Panc1 (cell line): ENCODE measurements around the gene ADCY4. TPM values are rescaled to one million over a fixed set of nuclear protein-coding genes. Genes with fewer than 3 reads are reported as not detected.
A peak's percentile ranks its signal among the peaks of the same experiment; 100 is the strongest.

Source experiments
- ATAC-seq: fragments of 200-7000 bp; cut with Tn5 transposase; 2 replicates; pipeline ENCODE4 v1.9.1; 2020; ENCODE audit warnings: mild to moderate bottlenecking, moderate library complexity
- BruUV-seq: library from RNA; stranded (reverse); fragments of 400-500 nt; replicated peaks from 2 replicates; lab custom pipeline; 2021; lab: Mats Ljungman, UMichigan
- CTCF ChIA-PET: fragments of 300-600 bp; sonication (Branson Sonifier 250); formaldehyde crosslinking; loops from one replicate; lab custom pipeline; 2022; ENCODE audit warnings: antibody characterized with exemption; lab: Charles Lee
- POLR2A ChIA-PET: fragments of 300-600 bp; sonication (Branson Sonifier 250); formaldehyde crosslinking; loops from one replicate; lab custom pipeline; 2022; ENCODE audit warnings: antibody characterized with exemption; lab: Charles Lee
- DNase-seq: peaks from one replicate; pipeline ENCODE4 v3.0.0-alpha.2; 2010; ENCODE audit warnings: low read depth, low spot score
- H3K27ac ChIP-seq: 2 replicates; pipeline ENCODE4 v1.5.1; 2011; ENCODE audit warnings: mild to moderate bottlenecking, low read length, inconsistent platforms
- H3K27me3 ChIP-seq: fragments of 200-500 bp; sonication (Bioruptor generic); 2 replicates; pipeline ENCODE4 v1.6.0; 2014; ENCODE audit warnings: low read length, inconsistent platforms; ENCODE audit not compliant: control insufficient read depth, insufficient read depth
- H3K36me3 ChIP-seq: fragments of 200-500 bp; sonication (Bioruptor generic); 2 replicates; pipeline ENCODE4 v1.5.1; 2014; ENCODE audit warnings: inconsistent platforms, mild to moderate bottlenecking, low read length, moderate library complexity; ENCODE audit not compliant: control insufficient read depth, insufficient read depth
- H3K4me1 ChIP-seq: 2 replicates; pipeline ENCODE4 v1.5.1; 2011; ENCODE audit warnings: inconsistent platforms, mild to moderate bottlenecking, low read length, moderate library complexity; ENCODE audit not compliant: control insufficient read depth, insufficient read depth
- H3K4me3 ChIP-seq, 2 experiments: 2 replicates each; pipeline ENCODE4 v1.5.1; 2011 to 2012; ENCODE audit warnings: low read depth in 2 of 2, low read length in 2 of 2, mild to moderate bottlenecking in 2 of 2, inconsistent platforms in 1 of 2, moderate library complexity in 1 of 2
- H3K9me3 ChIP-seq: fragments of 200-500 bp; sonication (Bioruptor generic); 2 replicates; pipeline ENCODE4 v1.5.1; 2014; ENCODE audit warnings: low read depth, mild to moderate bottlenecking, inconsistent platforms, low read length, moderate library complexity; ENCODE audit not compliant: control insufficient read depth, insufficient read depth
- CTCF ChIP-seq: fragments of 450-650 bp; IDR thresholded peaks from 2 replicates; pipeline ENCODE4 v1.5.1; 2017; ENCODE audit warnings: mild to moderate bottlenecking
- POLR2AphosphoS5 ChIP-seq: IDR thresholded peaks from 2 replicates; pipeline ENCODE4 v1.6.1; 2012; ENCODE audit warnings: mild to moderate bottlenecking, low read depth, low read length, moderate library complexity
- REST ChIP-seq, 2 experiments: IDR thresholded peaks; 2 replicates each; pipeline ENCODE4 v1.6.1; 2011 to 2012; ENCODE audit warnings: low read depth in 2 of 2, control low read depth in 1 of 2, low read length in 1 of 2, mild to moderate bottlenecking in 1 of 2, moderate library complexity in 1 of 2; ENCODE audit not compliant: insufficient read depth in 1 of 2
- SIN3A ChIP-seq: IDR thresholded peaks from 2 replicates; pipeline ENCODE4 v1.6.1; 2012; ENCODE audit warnings: low read depth, mild to moderate bottlenecking, low read length, moderate library complexity, borderline replicate concordance; ENCODE audit not compliant: insufficient read depth
- TCF7L2 ChIP-seq: IDR thresholded peaks from 2 replicates; pipeline ENCODE4 v1.6.1; 2011; ENCODE audit warnings: mild to moderate bottlenecking, low read depth, low read length, inconsistent platforms
- in situ Hi-C: cut with HindIII; loops from 2 replicates; pipeline ENCODE4 v1.10.0; 2016; ENCODE audit warnings: low sequenced_read_pairs, low pct_unique_long_range_greater_than_20kb
- intact Hi-C: fragments of 100-400 bp; cut with micrococcal nuclease; formaldehyde crosslinking; loops from one replicate; pipeline ENCODE4 v1.10.0; 2022; ENCODE audit not compliant: unreplicated experiment
- total RNA-seq: library from RNA; stranded (reverse); gene quantifications from one replicate; pipeline ENCODE4 v1.2.1, GENCODE V29; 2021; ENCODE audit not compliant: unreplicated experiment

ADCY4 gene
- total RNA-seq, 1 experiment from 2014 or later: 0.21 TPM

- no peaks in the 10 kb centered on the region for H3K9me3 ChIP-seq
- ChIA-PET CTCF (no interaction called here), POLR2A (no interaction called here)
- BruUV-seq: no TSS peak
- no peak for TF ChIP-seq POLR2AphosphoS5
- TF ChIP-seq CTCF: no peak
- no peak for TF ChIP-seq TCF7L2
- no peak for TF ChIP-seq SIN3A
- no peak for TF ChIP-seq REST (IDR thresholded peaks at IDR 0.05; ENCODE audit: insufficient read depth in 1 of 2, low read depth in 2 of 2, low read length in 1 of 2)
- no peaks in the 10 kb centered on the region for H3K36me3 ChIP-seq
- DNase-seq (no peak), ATAC-seq (no peak)
- no peak overlapping the region for H3K4me3 ChIP-seq
- intact Hi-C loops: no loop called here
- no peak overlapping the region for H3K27ac ChIP-seq
- H3K27me3 ChIP-seq: no peaks in the 10 kb centered on the region
- H3K4me1 ChIP-seq: no peaks in the 10 kb centered on the region
- in situ Hi-C loops: no loop called here
Measured at GRCh38 chr14:24285351-24285750, 49.5 kb downstream of the ADCY4 start.

DNA sequence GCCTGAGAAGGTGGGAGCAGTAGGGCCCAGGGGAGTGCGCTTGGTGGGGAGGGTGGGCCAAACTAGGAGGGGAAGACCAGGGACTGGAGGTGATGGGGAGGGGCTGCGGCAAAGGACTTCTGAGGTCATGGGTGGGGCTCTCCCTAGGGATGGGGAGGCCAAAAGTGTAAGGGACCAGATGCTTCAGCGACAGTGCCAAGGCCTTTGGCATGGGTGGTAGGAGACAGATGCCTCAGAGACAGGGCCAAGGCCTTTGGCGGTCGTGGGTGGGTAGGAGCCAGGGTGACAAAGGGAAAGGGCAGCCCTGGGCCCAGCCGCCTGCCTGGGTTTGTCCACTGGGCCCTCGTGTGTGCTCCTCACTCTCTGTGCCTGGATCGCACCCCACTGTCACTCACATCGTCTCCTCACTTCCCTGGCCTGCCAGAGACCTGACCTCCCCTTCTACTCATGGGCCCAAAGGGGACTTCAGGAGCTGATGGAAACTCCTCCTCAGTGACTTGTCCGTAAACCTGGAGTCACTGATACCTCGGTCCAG lies 50.3 kb downstream of the ADCY4 start:
- in situ Hi-C loops: no loop called here
- ChIA-PET POLR2A (no interaction called here), CTCF (no interaction called here)
- intact Hi-C loops: no loop called here
- H3K36me3 ChIP-seq: no peaks in the 10 kb centered on the region
- no peak for TF ChIP-seq TCF7L2
- TF ChIP-seq CTCF: no peak
- TF ChIP-seq POLR2AphosphoS5: no peak
- no peak for TF ChIP-seq REST (IDR thresholded peaks at IDR 0.05; ENCODE audit: insufficient read depth in 1 of 2, low read depth in 2 of 2, low read length in 1 of 2)
- TF ChIP-seq SIN3A: no peak
- no peaks in the 10 kb centered on the region for H3K9me3 ChIP-seq
- H3K4me3 ChIP-seq: no peak overlapping the region
- DNase-seq (no peak), ATAC-seq (peak; percentile 23; the same call in 1 of the 2 replicates)
- H3K27ac ChIP-seq: no peak overlapping the region
- no TSS peak for BruUV-seq
- no peaks in the 10 kb centered on the region for H3K4me1 ChIP-seq
- H3K27me3 ChIP-seq: no peaks in the 10 kb centered on the region
